Measurements from ENCODE around the gene P3H3.
"Not testable (repeated sequence)": the region's sequence is repeated elsewhere in the genome, so short reads cannot be mapped to it uniquely, and the experiment has no call there.

P3H3 gene

GRCh38 chr12:6845395-6845794 lies 17.2 kb downstream of the P3H3 start:
- DNase-seq = no peak

- DNase-seq = no peak
Measured at GRCh38 chr12:6846316-6846869, 18.2 kb downstream of the P3H3 start.

- no peak for DNase-seq
Measured at GRCh38 chr12:6847676-6848075, 19.5 kb downstream of the P3H3 start.

- DNase-seq = no peak
Measured at GRCh38 chr12:6849427-6849826, 21.2 kb downstream of the P3H3 start.

- no peak for DNase-seq
Measured at GRCh38 chr12:6849976-6850560, 21.9 kb downstream of the P3H3 start.

- DNase-seq = no peak
Measured at GRCh38 chr12:6850796-6851152, 22.6 kb downstream of the P3H3 start.

GRCh38 chr12:6851153-6851920 lies 23.1 kb downstream of the P3H3 start, which contains the start of gene CDCA3:
CDCA3 (minus strand) TSS chr12:6851286; CDS start chr12:6850952, 334 bp downstream.
- peak; percentile 96 for DNase-seq

GRCh38 chr12:6851921-6852650 lies 23.9 kb downstream of the P3H3 start, which contains the start of gene USP5:
USP5 (plus strand) TSS chr12:6852150; CDS start chr12:6852180, 30 bp downstream.
- peak; percentile 100 for DNase-seq

- DNase-seq = peak; percentile 66
Measured at GRCh38 chr12:6852651-6853354, 24.6 kb downstream of the P3H3 start.

- no peak for DNase-seq
Measured at GRCh38 chr12:6853626-6854025, 25.4 kb downstream of the P3H3 start.

GRCh38 chr12:6854036-6854435 lies 25.8 kb downstream of the P3H3 start:
- no peak for DNase-seq

GRCh38 chr12:6855322-6855721 lies 27.1 kb downstream of the P3H3 start:
- DNase-seq = no peak

- no peak for DNase-seq
Measured at GRCh38 chr12:6858799-6859198, 30.6 kb downstream of the P3H3 start.

- DNase-seq = no peak
Measured at GRCh38 chr12:6860116-6860515, 31.9 kb downstream of the P3H3 start.

- DNase-seq = no peak
Measured at GRCh38 chr12:6860942-6861341, 32.7 kb downstream of the P3H3 start.

GRCh38 chr12:6861391-6861790 lies 33.2 kb downstream of the P3H3 start:
- DNase-seq = no peak

- no peak for DNase-seq
Measured at GRCh38 chr12:6863033-6863432, 34.8 kb downstream of the P3H3 start.

- no peak for DNase-seq
Measured at GRCh38 chr12:6863586-6864321, 35.5 kb downstream of the P3H3 start.

- not testable (repeated sequence) for DNase-seq
Measured at GRCh38 chr12:6865307-6865706, 37.1 kb downstream of the P3H3 start.

- no peak for DNase-seq
Measured at GRCh38 chr12:6866163-6866919, 38.1 kb downstream of the P3H3 start.

- no peak for DNase-seq
Measured at GRCh38 chr12:6866920-6867412, 38.8 kb downstream of the P3H3 start.

Measured in right hindlimb (tissue), 1 donor.